Type B pancreatic cell (in vitro differentiated cells): ENCODE results near the gene SLC25A20. TPM values are rescaled to one million over a fixed set of nuclear protein-coding genes. Genes with fewer than 3 reads are reported as not detected.

ENCODE experiments used
- DNase-seq: peaks from one replicate; pipeline ENCODE4 v3.0.0; 2021; ENCODE audit warnings: mixed read lengths; ENCODE audit not compliant: unreplicated experiment; ENCODE audit errors: extremely low spot score
- H3K27ac Mint-ChIP-seq: 2 replicates; pipeline ENCODE4 v1.8.0; 2021; ENCODE audit warnings: mild to moderate bottlenecking, mixed read lengths
- H3K27me3 Mint-ChIP-seq: 2 replicates; pipeline ENCODE4 v1.8.0; 2021; ENCODE audit warnings: mixed read lengths
- H3K36me3 Mint-ChIP-seq: 2 replicates; pipeline ENCODE4 v1.8.0; 2021; ENCODE audit warnings: mixed read lengths
- H3K4me1 Mint-ChIP-seq: one replicate; pipeline ENCODE4 v1.8.0; 2021; ENCODE audit warnings: mixed read lengths; ENCODE audit not compliant: unreplicated experiment
- H3K4me3 Mint-ChIP-seq: 2 replicates; pipeline ENCODE4 v1.8.0; 2021; ENCODE audit warnings: mild to moderate bottlenecking, mixed read lengths
- H3K9me3 Mint-ChIP-seq: 2 replicates; pipeline ENCODE4 v1.8.0; 2021; ENCODE audit warnings: mixed read lengths
- CTCF ChIP-seq: fragments of 200-600 bp; sonication (generic); conservative IDR thresholded peaks from 2 replicates; pipeline ENCODE4 v1.5.0; 2021; ENCODE audit warnings: antibody characterized with exemption, mild to moderate bottlenecking
- total RNA-seq: library from RNA; stranded (reverse); gene quantifications from 2 replicates; pipeline ENCODE4 v1.2.1, GENCODE V29; 2021; ENCODE audit warnings: low replicate concordance

Gene SLC25A20
- total RNA-seq, 1 donor from 2014 or later = 15.2 TPM

DNA sequence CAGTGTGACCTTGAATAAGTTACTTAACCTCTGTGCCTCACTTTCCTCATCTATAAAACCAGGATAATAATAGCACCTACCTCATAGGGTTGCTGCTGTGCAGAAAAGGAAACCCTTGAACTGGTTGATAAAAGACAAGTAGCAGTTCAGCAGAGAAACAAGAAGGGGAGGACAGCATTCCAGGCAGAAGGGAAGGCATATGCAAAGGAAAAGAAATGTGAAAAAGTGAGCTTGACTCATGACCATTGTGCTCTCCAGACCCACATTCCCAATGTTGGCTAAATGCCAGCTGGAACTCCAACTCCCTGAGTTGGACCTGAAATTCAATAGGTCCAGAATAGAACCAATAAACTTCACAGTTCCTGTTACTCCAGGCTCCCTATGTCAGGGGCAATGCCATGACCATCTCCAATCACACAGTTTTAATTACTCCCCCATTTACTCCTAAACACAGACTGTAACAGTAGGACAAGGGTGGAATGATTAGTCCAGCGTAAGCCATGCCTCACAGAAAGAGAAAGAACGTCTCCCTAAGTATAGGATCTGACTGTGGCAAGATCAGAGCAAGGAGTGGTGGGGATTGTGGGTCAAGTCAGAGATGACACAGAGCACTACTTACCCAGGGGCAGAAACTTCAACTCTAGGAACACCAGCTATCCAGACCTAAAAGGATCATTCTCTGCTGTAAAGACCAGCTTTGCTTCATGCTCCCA, 77.9 kb downstream of the SLC25A20 start:
- no peak for TF ChIP-seq CTCF
- Mint-ChIP-seq H3K9me3 (no peaks in the 10 kb centered on the region), H3K27ac (no peak overlapping the region), H3K36me3 (no peaks in the 10 kb centered on the region), H3K27me3 (no peaks in the 10 kb centered on the region), H3K4me3 (no peak overlapping the region), H3K4me1 (no peaks in the 10 kb centered on the region)
- no peak for DNase-seq

DNA sequence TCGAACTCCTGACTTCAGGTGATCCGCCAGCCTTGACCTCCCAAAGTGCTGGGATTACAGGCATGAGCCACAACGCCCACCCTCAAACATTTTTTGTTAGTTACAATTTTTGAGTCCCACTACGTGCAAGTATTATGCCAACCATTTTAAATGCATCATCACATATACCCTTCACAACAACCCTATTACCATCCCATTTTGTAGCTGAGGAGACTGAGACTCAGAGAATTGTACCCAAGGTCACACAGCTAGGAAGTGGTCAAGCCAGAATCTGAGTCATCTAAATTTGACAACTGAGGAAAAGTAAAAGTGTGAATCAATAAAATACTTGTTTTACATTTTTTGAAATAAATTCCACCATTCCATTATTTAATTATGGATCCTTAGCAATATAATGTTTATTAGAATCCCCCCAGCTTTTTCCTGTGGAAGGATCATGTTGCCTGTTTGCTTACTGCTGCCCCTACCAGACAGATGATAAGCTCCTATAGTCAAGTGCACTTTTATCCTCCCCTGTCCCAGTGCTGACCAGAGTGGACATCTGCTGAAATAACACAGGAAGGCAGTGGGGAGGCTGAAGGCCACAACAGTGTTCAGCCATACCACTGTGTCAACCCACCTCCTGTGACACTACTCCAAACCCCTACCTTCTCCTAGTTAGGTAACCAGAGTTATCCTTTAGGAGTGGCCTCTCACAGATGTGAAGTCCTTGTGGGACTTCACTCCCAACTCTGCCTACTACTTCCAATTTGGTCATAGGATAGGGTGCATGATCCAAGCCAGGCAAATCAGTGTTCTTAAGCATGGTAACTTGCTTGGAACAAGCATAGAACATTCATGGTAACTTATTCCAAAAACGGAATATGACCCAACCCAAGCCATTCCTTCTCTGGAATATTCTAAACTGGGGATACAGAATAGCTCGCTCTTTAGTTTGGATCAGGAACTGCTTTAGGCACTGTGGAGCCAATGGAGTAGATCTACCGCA, 79.2 kb downstream of the SLC25A20 start:
- no peak overlapping the region for H3K4me3 Mint-ChIP-seq
- H3K36me3 Mint-ChIP-seq = no peaks in the 10 kb centered on the region
- no peak for TF ChIP-seq CTCF
- no peaks in the 10 kb centered on the region for H3K4me1 Mint-ChIP-seq
- DNase-seq = no peak
- no peak overlapping the region for H3K27ac Mint-ChIP-seq
- no peaks in the 10 kb centered on the region for H3K27me3 Mint-ChIP-seq
- no peaks in the 10 kb centered on the region for H3K9me3 Mint-ChIP-seq

- Mint-ChIP-seq H3K27ac (no peak overlapping the region), H3K9me3 (no peaks in the 10 kb centered on the region), H3K4me1 (peaks cover 12% of the 10 kb centered on the region), H3K27me3 (no peaks in the 10 kb centered on the region), H3K4me3 (no peak overlapping the region), H3K36me3 (peaks cover 3% of the 10 kb centered on the region)
- no peak for DNase-seq
- TF ChIP-seq CTCF = no peak
Observed at GRCh38 chr3:48811524-48811923, 87.2 kb downstream of the SLC25A20 start.

Other genes starting within 250 kb of the SLC25A20 start
- gene CELSR3, start 236.0 kb downstream of the SLC25A20 start, total RNA-seq = 9.8 and 10.2 TPM in 2 replicates
- 20.1 and 22.1 TPM in 2 replicates for gene NCKIPSD, start 213.0 kb downstream of the SLC25A20 start, total RNA-seq
- 104 and 145 TPM in 2 replicates for gene IP6K2, start 181.7 kb downstream of the SLC25A20 start, total RNA-seq
- 40.3 and 44.1 TPM in 2 replicates for gene PRKAR2A, start 51.0 kb downstream of the SLC25A20 start, total RNA-seq
- 82.3 and 84.4 TPM in 2 replicates for gene ARIH2, start 20.0 kb upstream of the SLC25A20 start, total RNA-seq
- 47.4 and 54.8 TPM in 2 replicates for gene P4HTM, start 91.4 kb upstream of the SLC25A20 start, total RNA-seq
- gene WDR6, start 108.5 kb upstream of the SLC25A20 start, total RNA-seq = 272 and 334 TPM in 2 replicates
- 31.2 and 36.0 TPM in 2 replicates for gene DALRD3, start 119.7 kb upstream of the SLC25A20 start, total RNA-seq
- gene NDUFAF3, start 123.2 kb upstream of the SLC25A20 start, total RNA-seq = 62.0 and 67.0 TPM in 2 replicates
- 221 and 256 TPM in 2 replicates for gene IMPDH2, start 130.5 kb upstream of the SLC25A20 start, total RNA-seq
- gene QRICH1, start 195.2 kb upstream of the SLC25A20 start, total RNA-seq = 115 and 123 TPM in 2 replicates
- 408 and 480 TPM in 2 replicates for gene QARS1, start 205.9 kb upstream of the SLC25A20 start, total RNA-seq
- gene USP19, start 221.9 kb upstream of the SLC25A20 start, total RNA-seq = 83.0 and 86.4 TPM in 2 replicates
- 277 and 316 TPM in 2 replicates for gene LAMB2, start 234.2 kb upstream of the SLC25A20 start, total RNA-seq